Heart left ventricle (tissue), 16 donors: ENCODE measurements around the gene TACR2. TPM values are rescaled to one million over a fixed set of nuclear protein-coding genes. Genes with fewer than 3 reads are reported as not detected.

Experiments used
- ATAC-seq, 4 donors: fragments of 200-7000 bp; cut with Tn5 transposase; one replicate each; pipeline ENCODE4 v1.9.1; 2020 to 2022; ENCODE audit warnings: moderate library complexity in 4 of 4, mild to moderate bottlenecking in 3 of 4, moderate number of reproducible peaks in 1 of 4
- DNase-seq, 5 donors: peaks; one replicate each; pipeline ENCODE4 v3.0.0-alpha.2; 2020
- H3K27ac ChIP-seq, 12 donors: fragments of 200-600 bp; sonication (generic) in 4 of 12; one replicate each; pipeline versions ENCODE4 v1.5.0 to v1.8.0; 2016 to 2022; ENCODE audit warnings: mild to moderate bottlenecking in 2 of 12
- H3K27me3 ChIP-seq, 9 donors: fragments of 200-600 bp; sonication (generic) in 2 of 9; one replicate each; pipeline versions ENCODE4 v1.5.1 to v1.8.0; 2016 to 2022; ENCODE audit warnings: mild to moderate bottlenecking in 3 of 9
- H3K36me3 ChIP-seq, 9 donors: fragments of 200-600 bp; sonication (generic) in 2 of 9; one replicate each; pipeline versions ENCODE4 v1.5.0 to v1.8.0; 2018 to 2022; ENCODE audit warnings: mild to moderate bottlenecking in 2 of 9
- H3K4me1 ChIP-seq, 12 donors: fragments of 200-600 bp; sonication (generic) in 4 of 12; one replicate each; pipeline versions ENCODE4 v1.5.0 to v1.8.0; 2016 to 2022; ENCODE audit warnings: mild to moderate bottlenecking in 3 of 12
- H3K4me3 ChIP-seq, 12 donors: fragments of 200-600 bp; sonication (generic) in 4 of 12; one replicate each; pipeline versions ENCODE4 v1.5.0 to v1.8.0; 2017 to 2022; ENCODE audit warnings: mild to moderate bottlenecking in 9 of 12, moderate library complexity in 4 of 12
- H3K9me3 ChIP-seq, 12 donors: fragments of 200-600 bp; sonication (generic) in 4 of 12; one replicate each; pipeline versions ENCODE4 v1.5.0 to v1.8.0; 2016 to 2022; ENCODE audit warnings: mild to moderate bottlenecking in 1 of 12
- CTCF ChIP-seq, 12 donors: fragments of 200-600 bp; sonication (generic) in 4 of 12; IDR thresholded peaks; one replicate each; pipeline versions ENCODE4 v1.5.0 to v1.8.0; 2018 to 2022; ENCODE audit warnings: antibody characterized with exemption in 12 of 12, mild to moderate bottlenecking in 5 of 12
- POLR2A ChIP-seq, 2 donors: fragments of 450-650 bp; IDR thresholded peaks; one replicate each; pipeline ENCODE4 v1.6.1; 2017; ENCODE audit warnings: antibody characterized with exemption in 2 of 2, mild to moderate bottlenecking in 2 of 2, moderate library complexity in 2 of 2
- WGBS, 4 donors: extraction: QIAGEN DNeasy Blood & Tissue Kit in 2 of 4; methylation state at CpG; one replicate each; pipeline versions ENCODE4 v1.1.5 to v1.1.7; 2013 to 2018; 5-methylcytosine and 5-hydroxymethylcytosine counted together
- intact Hi-C, 10 donors: fragments of 100-400 bp; cut with DNase I; formaldehyde crosslinking; loops; one replicate each; pipeline versions ENCODE4 v1.11.1 to v1.14.2; 2022
- polyA plus RNA-seq, 2 donors: library from polyadenylated mRNA; stranded (reverse); fragments of 200-250 nt; gene quantifications; one replicate each; pipeline ENCODE4 v1.2.3, GENCODE V29; 2013
- total RNA-seq, 9 donors: library from RNA; depleted of rRNA in 2 of 9; stranded (reverse); fragments of >200 nt in 2 of 9; fragmentation: NEBNext Ultra II Directional in 3 of 9; extraction: Animal tissue kit (Norgen Biotek cat#: 25700) in 3 of 9; gene quantifications; one replicate each; pipeline versions ENCODE4 v1.1.0 to v1.2.4, GENCODE V29; 2016 to 2023
- donor health status: ischemic (EF 13 %, LVEDD 7.1; RV severe dilation, severe dysfunction).
- donor health status: healthy with polysubstance abuse.
- donor health status: DM: no; HTN: yes; CAD: no.
- donor health status: DM: no; HTN: no; CAD: no.
- donor health status: ischemic (EF 25% LVEDD 6.9; RV normal size, moderate dysfunction).
- donor health status: ischemic (EF 25% LVEDD 5.7; RV mildly dilated, moderate dysfunction).
- donor health status: healthy.
- donor health status: DM: yes; HTN: yes; CAD: no.
- donor health status: ischemic (EF 35%, LVEDD 5.7; RV mildly dilated, moderate dysfunction).
- donor health status: nonischemic (EF 11% LVEDD 7.7; RV severe dilation, severe dysfunction).
- donor health status: DM: yes; HTN: yes; CAD: no.
- donor health status: PGD.
- donor health status: ischemic (EF 29% LVEDD 5.4; RV normal size, mild dysfunction).
- donor health status: nonischemic (EF 23%, LVEDD 6.1; RV moderate dilation, normal function).

The TACR2 gene
- total and polyA plus RNA-seq, 11 donors = 0.11 to 0.39 (median 0.23) TPM; not detected in 5

- H3K9me3 ChIP-seq = no peaks in the 10 kb centered on the region
- H3K27me3 ChIP-seq = no peaks in the 10 kb centered on the region
- whole genome bisulfite sequencing, 4 donors = 5 to 12% (median 10%) methylated on average over 7 of the region's 7 CpGs
- ATAC-seq = no peak
- no peak for DNase-seq
- H3K27ac ChIP-seq = peak overlapping the region; percentile 47 to 93 (median 86)
- H3K4me1 ChIP-seq = peaks cover 0 to 51% (median 39%) of the 10 kb centered on the region in 12 donors
- TF ChIP-seq CTCF (IDR thresholded peaks at IDR 0.05) (no peak), POLR2A (IDR thresholded peaks at IDR 0.05) (no peak)
- peak overlapping the region in 10 of 12 donors; percentile 29 to 61 (median 50) for H3K4me3 ChIP-seq
- intact Hi-C loops = loop anchor here in 2 of 10 donors (5.0 kb wide), 1 partner anchor 172 kb away; no protein-coding TSS in a partner anchor
- H3K36me3 ChIP-seq = peaks cover 0 to 12% (median 2%) of the 10 kb centered on the region in 9 donors
Observed at GRCh38 chr10:69409176-69409495, 7.6 kb downstream of the TACR2 start.

GRCh38 chr10:69408318-69409175, 8.2 kb downstream of the TACR2 start:
- DNase-seq (peak; percentile 95 to 97 (median 97)), ATAC-seq (peak; percentile 85 to 90 (median 89))
- intact Hi-C loops = loop anchor here in 2 of 10 donors (5.0 kb wide), 1 partner anchor 171 kb away; no protein-coding TSS in a partner anchor
- TF ChIP-seq POLR2A (IDR thresholded peaks at IDR 0.05) = peak in 1 of 2 donors; percentile 27
- peak; percentile 78 to 97 (median 90) for TF ChIP-seq CTCF (IDR thresholded peaks at IDR 0.05)
- H3K4me3 ChIP-seq = peak overlapping the region in 10 of 12 donors; percentile 29 to 61 (median 50)
- no peaks in the 10 kb centered on the region for H3K9me3 ChIP-seq
- no peaks in the 10 kb centered on the region for H3K27me3 ChIP-seq
- peaks cover 0 to 12% (median 4%) of the 10 kb centered on the region in 9 donors for H3K36me3 ChIP-seq
- H3K27ac ChIP-seq = peak overlapping the region; percentile 47 to 93 (median 86)
- 3 to 7% (median 3%) methylated on average over 17 to 60 of the region's 64 CpGs for WGBS, 4 donors
- H3K4me1 ChIP-seq = peaks cover 0 to 56% (median 39%) of the 10 kb centered on the region in 12 donors

GRCh38 chr10:69407621-69408301, 9.0 kb downstream of the TACR2 start:
- H3K27me3 ChIP-seq = no peaks in the 10 kb centered on the region
- ATAC-seq (peak in 1 of 4 donors; percentile 1), DNase-seq (peak in 1 of 5 donors; percentile 65)
- 57 to 67% (median 59%) methylated on average over 13 to 14 of the region's 14 CpGs for WGBS, 4 donors
- peaks cover 0 to 19% (median 8%) of the 10 kb centered on the region in 9 donors for H3K36me3 ChIP-seq
- peak overlapping the region in 9 of 12 donors; percentile 11 to 49 (median 39) for H3K4me3 ChIP-seq
- intact Hi-C loops = loop anchor here in 2 of 10 donors (2.0 to 5.0 kb wide), 2 partner anchors 170 to 231 kb away; no protein-coding TSS in a partner anchor
- H3K4me1 ChIP-seq = peaks cover 0 to 59% (median 37%) of the 10 kb centered on the region in 12 donors
- peak in 6 of 12 donors; percentile 11 to 44 (median 24) for TF ChIP-seq CTCF (IDR thresholded peaks at IDR 0.05)
- TF ChIP-seq POLR2A (IDR thresholded peaks at IDR 0.05) = no peak
- H3K27ac ChIP-seq = peak overlapping the region in 11 of 12 donors; percentile 54 to 93 (median 78)
- H3K9me3 ChIP-seq = no peaks in the 10 kb centered on the region
